HepG2 (cell line): Measurements from ENCODE around the gene PRR30. TPM values are rescaled to one million over a fixed set of nuclear protein-coding genes. Genes with fewer than 3 reads are reported as not detected.

Source experiments
- CBX2 ChIP-seq, 2 experiments: fragments of 200-600 bp in 1 of 2; sonication (generic); formaldehyde crosslinking in 1 of 2; IDR thresholded peaks; 2 replicates each; pipeline versions ENCODE4 v1.7.0 to v1.8.1; 2018 to 2022; ENCODE audit warnings: low read depth in 2 of 2, low read length in 1 of 2, mild to moderate bottlenecking in 1 of 2, missing genetic modification reagents in 1 of 2
- DMAP1 ChIP-seq: IDR thresholded peaks from 2 replicates; pipeline ENCODE4 v1.6.1; 2016
- GRHL1 ChIP-seq: sonication (generic); formaldehyde crosslinking; conservative IDR thresholded peaks from 2 replicates; pipeline ENCODE4 v1.8.0; 2022; ENCODE audit warnings: missing genetic modification reagents
- IRF9 ChIP-seq: sonication (generic); formaldehyde crosslinking; IDR thresholded peaks from 2 replicates; pipeline ENCODE4 v1.8.0; 2022; ENCODE audit warnings: missing genetic modification reagents, mild to moderate bottlenecking, borderline replicate concordance
- KDM2A ChIP-seq: sonication (generic); formaldehyde crosslinking; IDR thresholded peaks from 2 replicates; pipeline ENCODE4 v1.4.0; 2020; ENCODE audit warnings: low read depth, missing genetic modification reagents, borderline replicate concordance
- LCORL ChIP-seq, 2 experiments: fragments of 450-650 bp in 1 of 2; sonication (generic) in 1 of 2; formaldehyde crosslinking in 1 of 2; IDR thresholded peaks; 2 replicates each; pipeline versions ENCODE4 v1.5.0 to v1.6.1; 2017 to 2020; ENCODE audit warnings: antibody characterized with exemption in 1 of 2, missing genetic modification reagents in 1 of 2
- MAFK ChIP-seq, 2 experiments: IDR thresholded peaks in 1 of 2; conservative IDR thresholded peaks in 1 of 2; 2 replicates each; pipeline ENCODE4 v1.6.1; 2011; ENCODE audit warnings: improper control_type of control experiment in 2 of 2, low read length in 2 of 2
- MATR3 ChIP-seq: sonication (generic); formaldehyde crosslinking; IDR thresholded peaks from 2 replicates; pipeline ENCODE4 v1.4.0; 2020; ENCODE audit warnings: missing genetic modification reagents
- PATZ1 ChIP-seq: sonication (generic); formaldehyde crosslinking; IDR thresholded peaks from 2 replicates; pipeline ENCODE4 v1.4.0; 2020; ENCODE audit warnings: missing genetic modification reagents
- PAWR ChIP-seq: sonication (generic); formaldehyde crosslinking; IDR thresholded peaks from 2 replicates; pipeline ENCODE4 v1.4.0; 2020; ENCODE audit warnings: missing genetic modification reagents, mild to moderate bottlenecking, borderline replicate concordance
- POGK ChIP-seq: sonication (generic); formaldehyde crosslinking; conservative IDR thresholded peaks from 2 replicates; pipeline ENCODE4 v1.8.0; 2022; ENCODE audit warnings: mild to moderate bottlenecking, moderate library complexity, missing genetic modification reagents
- SMAD9 ChIP-seq: sonication (generic); formaldehyde crosslinking; IDR thresholded peaks from 2 replicates; pipeline ENCODE4 v1.5.1; 2020; ENCODE audit warnings: mild to moderate bottlenecking, missing genetic modification reagents
- SNRNP70 ChIP-seq: fragments of 200-400 bp; formaldehyde crosslinking; IDR thresholded peaks from 2 replicates; pipeline ENCODE4 v1.6.1; 2017; ENCODE audit warnings: mild to moderate bottlenecking, low read depth, low read length, moderate library complexity
- SOX13 ChIP-seq, 3 experiments: fragments of 450-650 bp in 1 of 3; sonication (generic) in 1 of 3; formaldehyde crosslinking in 1 of 3; IDR thresholded peaks in 2 of 3; conservative IDR thresholded peaks in 1 of 3; 2 replicates each; pipeline versions ENCODE4 v1.5.0 to v1.6.1; 2016 to 2020; ENCODE audit warnings: antibody characterized with exemption in 1 of 3, mild to moderate bottlenecking in 1 of 3, missing compliant biosample characterization in 1 of 3, missing genetic modification reagents in 1 of 3, moderate library complexity in 1 of 3
- ZC3H13 ChIP-seq: sonication (generic); formaldehyde crosslinking; IDR thresholded peaks from 2 replicates; pipeline ENCODE4 v1.8.1; 2023; ENCODE audit warnings: mild to moderate bottlenecking, missing genetic modification reagents, moderate library complexity
- ZHX1 ChIP-seq: sonication (generic); formaldehyde crosslinking; IDR thresholded peaks from 2 replicates; pipeline ENCODE4 v1.8.1; 2022; ENCODE audit warnings: low read depth, mild to moderate bottlenecking, missing genetic modification reagents
- ZNF614 ChIP-seq: IDR thresholded peaks from 2 replicates; pipeline ENCODE4 v1.6.1; 2018; ENCODE audit warnings: missing biosample characterization, missing genetic modification reagents, inconsistent platforms, borderline replicate concordance
- polyA plus RNA-seq, 8 experiments: library from polyadenylated mRNA; depleted of rRNA in 3 of 8; stranded (reverse) in 7 of 8; unstranded in 1 of 8; fragments of >200 nt; fragmentation: Illumina TruSeq in 4 of 8; extraction: Trizol in 4 of 8; gene quantifications; 2 replicates each; pipeline versions ENCODE4 v1.2.1 to v1.2.3, GENCODE V29; 2011 to 2016; ENCODE audit warnings: low read depth in 4 of 8, missing spikeins in 1 of 8, mixed read lengths in 1 of 8; ENCODE audit not compliant: insufficient read depth in 1 of 8
- total RNA-seq, 5 experiments: library from RNA; depleted of rRNA; stranded (reverse); fragments of >200 nt; fragmentation: Illumina TruSeq; extraction: Trizol; gene quantifications; 2 replicates each; pipeline ENCODE4 v1.2.3, GENCODE V29; 2016; ENCODE audit warnings: low read depth in 1 of 5

PRR30 gene
- total and polyA plus RNA-seq, 2 of the 13 experiments (the other 11 are each of a cell fraction or from before 2014, with no cell fraction given) = not detected

- TF ChIP-seq ZNF614 (0 out of 2 replicates have a peak, but pooled peaks have one; percentile 21), ZC3H13 (no peak), LCORL (IDR thresholded peaks at IDR 0.05) (no peak), LCORL (CRISPR knock-in tag; IDR thresholded peaks at IDR 0.05) (0 out of 2 replicates have a peak, but pooled peaks have one; percentile 27), ZHX1 (CRISPR knock-in tag) (no peak), SNRNP70 (no peak), KDM2A (CRISPR knock-in tag) (0 out of 2 replicates have a peak, but pooled peaks have one; percentile 35), SOX13 (IDR thresholded peaks at IDR 0.05) (no peak), SOX13 (CRISPR knock-in tag; conservative IDR thresholded peaks at IDR 0.05 in 1 of 2, IDR thresholded peaks at IDR 0.05 in 1 of 2) (peak in 1 of 2 experiments; percentile 51; a peak in 2 of 4 replicates), MAFK (conservative IDR thresholded peaks at IDR 0.05 in 1 of 2, IDR thresholded peaks at IDR 0.05 in 1 of 2; ENCODE audit: low read length in 2 of 2) (no peak), DMAP1 (CRISPR knock-in tag) (no peak), SMAD9 (CRISPR knock-in tag) (no peak), PAWR (CRISPR knock-in tag) (no peak), POGK (CRISPR knock-in tag) (peak; percentile 65; the same call in 1 of the 2 replicates), IRF9 (0 out of 2 replicates have a peak, but pooled peaks have one; percentile 42), CBX2 (IDR thresholded peaks at IDR 0.05; ENCODE audit: low read depth, low read length) (no peak), CBX2 (CRISPR knock-in tag; IDR thresholded peaks at IDR 0.05; ENCODE audit: low read depth) (no peak), MATR3 (CRISPR knock-in tag) (no peak), GRHL1 (no peak), PATZ1 (CRISPR knock-in tag) (peak; percentile 47; the same call in 1 of the 2 replicates)
Observed at GRCh38 chr2:27185331-27186026, 46.3 kb upstream of the PRR30 start (continued).
